HepG2 (cell line): ENCODE measurements around the gene PTPRD. TPM values are rescaled to one million over a fixed set of nuclear protein-coding genes. Genes with fewer than 3 reads are reported as not detected.

Experiments
- ATAC-seq: fragments of 200-7000 bp; cut with Tn5 transposase; 3 replicates; pipeline ENCODE4 v1.9.1; 2020; ENCODE audit warnings: mild to moderate bottlenecking, moderate library complexity
- BruUV-seq: library from RNA; stranded (reverse); fragments of 400-500 nt; replicated peaks from 2 replicates; lab custom pipeline; 2021; lab: Mats Ljungman, UMichigan
- CTCF ChIA-PET: fragments of 300-600 bp; formaldehyde crosslinking; extraction: SDS; loops from one replicate; lab custom pipeline; 2021; ENCODE audit warnings: low total read pairs, inconsistent platforms, low intra/inter-chr PET ratio; lab: Yijun Ruan, JAX
- POLR2A ChIA-PET: fragments of 350-600 bp; sonication (Branson Sonifier 250); formaldehyde crosslinking; loops from one replicate; lab custom pipeline; 2020; ENCODE audit warnings: antibody characterized with exemption, inconsistent platforms; lab: Yijun Ruan, JAX
- DNase-seq: peaks from one replicate; pipeline ENCODE4 v3.0.0-alpha.2; 2015; ENCODE audit warnings: low spot score
- FAIRE-seq: peaks from 3 replicates; lab custom pipeline; 2011; peaks lifted over from hg19 to GRCh38; lab: Jason Lieb, UNC
- H2AFZ ChIP-seq: one replicate; pipeline ENCODE4 v1.6.1; 2011; ENCODE audit warnings: low read length, inconsistent platforms
- H3K27ac ChIP-seq: fragments of 300-600 bp; 3 replicates; pipeline ENCODE4 v1.8.0; 2011; ENCODE audit warnings: mixed run types, mild to moderate bottlenecking, mixed read lengths, low read length, inconsistent platforms; ENCODE audit not compliant: insufficient read depth; ENCODE audit errors: extremely low read length
- H3K27me3 ChIP-seq, 2 experiments: fragments of 200-600 bp in 1 of 2; 2 replicates in 1 of 2; 3 replicates in 1 of 2; pipeline versions ENCODE4 v1.6.0 to v1.8.0; 2011; ENCODE audit warnings: low read length in 2 of 2, mild to moderate bottlenecking in 2 of 2, moderate library complexity in 2 of 2, inconsistent platforms in 1 of 2; ENCODE audit not compliant: insufficient read depth in 2 of 2, control insufficient read depth in 1 of 2
- H3K36me3 ChIP-seq, 2 experiments: fragments of 200-600 bp in 1 of 2; replicated peaks in 1 of 2; 2 replicates in 1 of 2; 3 replicates in 1 of 2; pipeline versions ENCODE4 v1.5.1 to v1.8.0; 2011; ENCODE audit warnings: low read length in 2 of 2, inconsistent platforms in 1 of 2; ENCODE audit not compliant: insufficient read depth in 2 of 2, control insufficient read depth in 1 of 2
- H3K4me1 ChIP-seq: 2 replicates; pipeline ENCODE4 v1.5.1; 2012; ENCODE audit warnings: low read length, inconsistent platforms; ENCODE audit not compliant: insufficient read depth
- H3K4me2 ChIP-seq: 2 replicates; pipeline ENCODE4 v1.6.0; 2011; ENCODE audit warnings: low read depth, low read length, inconsistent platforms
- H3K4me3 ChIP-seq, 3 experiments: fragments of 200-600 bp in 1 of 3; sonication (generic), shearing (Covaris generic) in 1 of 3; replicated peaks in 1 of 3; 2 replicates each; pipeline ENCODE4 v1.5.1; 2011 to 2016; ENCODE audit warnings: low read length in 3 of 3, inconsistent platforms in 2 of 3, low read depth in 2 of 3, mild to moderate bottlenecking in 2 of 3, control low read depth in 1 of 3, mixed read lengths in 1 of 3; ENCODE audit not compliant: insufficient read depth in 1 of 3
- H3K79me2 ChIP-seq: one replicate; pipeline ENCODE4 v1.6.1; 2011; ENCODE audit warnings: low read length, inconsistent platforms; ENCODE audit not compliant: insufficient read depth
- H3K9ac ChIP-seq: 2 replicates; pipeline ENCODE4 v1.6.0; 2011; ENCODE audit warnings: mild to moderate bottlenecking, low read depth, low read length, inconsistent platforms; ENCODE audit not compliant: insufficient read depth
- H3K9me3 ChIP-seq: 2 replicates; pipeline ENCODE4 v1.5.1; 2012; ENCODE audit warnings: mild to moderate bottlenecking, low read length
- H4K20me1 ChIP-seq: 2 replicates; pipeline ENCODE4 v1.6.0; 2011; ENCODE audit warnings: inconsistent platforms, mild to moderate bottlenecking, low read length, moderate library complexity; ENCODE audit not compliant: insufficient read depth
- GATAD2A ChIP-seq: IDR thresholded peaks from 2 replicates; pipeline ENCODE4 v1.6.1; 2016
- NAIF1 ChIP-seq: sonication (generic); formaldehyde crosslinking; IDR thresholded peaks from 2 replicates; pipeline ENCODE4 v1.5.0; 2020; ENCODE audit warnings: mild to moderate bottlenecking, missing genetic modification reagents, borderline replicate concordance
- POGZ ChIP-seq: sonication (generic); formaldehyde crosslinking; IDR thresholded peaks from 2 replicates; pipeline ENCODE4 v1.4.0; 2020; ENCODE audit warnings: mild to moderate bottlenecking, missing genetic modification reagents
- REPIN1 ChIP-seq: sonication (generic); formaldehyde crosslinking; IDR thresholded peaks from 2 replicates; pipeline ENCODE4 v1.8.0; 2022; ENCODE audit warnings: missing genetic modification reagents, low read depth, mild to moderate bottlenecking, borderline replicate concordance
- SRF ChIP-seq: IDR thresholded peaks from 2 replicates; pipeline ENCODE4 v1.6.1; 2011; ENCODE audit warnings: mild to moderate bottlenecking, low read depth, low read length, moderate library complexity
- ZNF44 ChIP-seq: sonication (generic); formaldehyde crosslinking; IDR thresholded peaks from 2 replicates; pipeline ENCODE4 v1.5.1; 2020; ENCODE audit warnings: mild to moderate bottlenecking, missing genetic modification reagents
- WGBS: methylation state at CpG from one replicate; pipeline ENCODE4 v1.1.6; 2017; ENCODE audit warnings: low lambda C conversion rate; 5-methylcytosine and 5-hydroxymethylcytosine counted together
- in situ Hi-C: cut with HindIII; loops from 2 replicates; pipeline ENCODE4 v1.10.0; 2017; ENCODE audit warnings: low pct_unique_long_range_greater_than_20kb; ENCODE audit not compliant: extremely low pct_ligation_motif_present
- intact Hi-C: fragments of 100-400 bp; cut with micrococcal nuclease; formaldehyde crosslinking; loops from one replicate; pipeline ENCODE4 v1.10.0; 2022; ENCODE audit not compliant: unreplicated experiment
- polyA plus RNA-seq, 8 experiments: library from polyadenylated mRNA; depleted of rRNA in 3 of 8; stranded (reverse) in 7 of 8; unstranded in 1 of 8; fragments of >200 nt; fragmentation: Illumina TruSeq in 4 of 8; extraction: Trizol in 4 of 8; gene quantifications; 2 replicates each; pipeline versions ENCODE4 v1.2.1 to v1.2.3, GENCODE V29; 2011 to 2016; ENCODE audit warnings: low read depth in 4 of 8, missing spikeins in 1 of 8, mixed read lengths in 1 of 8; ENCODE audit not compliant: insufficient read depth in 1 of 8
- total RNA-seq, 5 experiments: library from RNA; depleted of rRNA; stranded (reverse); fragments of >200 nt; fragmentation: Illumina TruSeq; extraction: Trizol; gene quantifications; 2 replicates each; pipeline ENCODE4 v1.2.3, GENCODE V29; 2016; ENCODE audit warnings: low read depth in 1 of 5
- TF ChIP-seq, protein P1 (sequence below): sonication (generic); formaldehyde crosslinking; IDR thresholded peaks from 2 replicates; pipeline ENCODE4 v1.8.0; 2022; ENCODE audit warnings: missing genetic modification reagents, mild to moderate bottlenecking, borderline replicate concordance
- TF ChIP-seq, protein P2 (sequence below): sonication (generic); formaldehyde crosslinking; IDR thresholded peaks from 2 replicates; pipeline ENCODE4 v1.9.0; 2022; ENCODE audit warnings: missing genetic modification reagents, mild to moderate bottlenecking, borderline replicate concordance
- TF ChIP-seq, protein P3 (sequence below): sonication (generic); formaldehyde crosslinking; IDR thresholded peaks from 2 replicates; pipeline ENCODE4 v1.5.1; 2020; ENCODE audit warnings: missing genetic modification reagents, mild to moderate bottlenecking, borderline replicate concordance

PTPRD gene
- total and polyA plus RNA-seq, 2 of the 13 experiments (the other 11 are each of a cell fraction or from before 2014, with no cell fraction given): 0.05 TPM; not detected in 1

DNA sequence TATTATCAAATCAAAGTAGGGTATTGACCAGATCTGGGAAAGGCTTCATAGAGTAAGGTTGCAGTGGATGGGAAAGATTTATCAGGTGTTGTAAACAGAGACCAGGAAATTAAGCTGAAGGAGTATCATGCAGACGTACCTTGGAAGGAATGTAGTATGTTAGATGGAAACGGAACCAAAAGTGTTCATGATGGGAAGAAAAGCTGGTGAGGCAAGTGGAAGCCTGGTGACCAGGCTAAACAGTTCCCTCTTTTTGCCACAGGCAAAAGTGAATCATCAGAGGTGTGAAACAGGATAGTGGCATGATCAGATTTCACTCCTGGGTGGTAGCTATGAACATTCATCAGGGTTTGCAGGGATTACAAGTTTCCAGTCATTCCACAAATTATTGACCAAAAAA lies 2033.1 kb downstream of the PTPRD start:
- Histone ChIP-seq H4K20me1 (no peaks in the 10 kb centered on the region), H3K36me3 (no peaks in the 10 kb centered on the region), H3K4me3 (no peak overlapping the region), H3K27me3 (no peaks in the 10 kb centered on the region), H2AFZ (no peak overlapping the region), H3K4me2 (no peak overlapping the region), H3K79me2 (no peaks in the 10 kb centered on the region), H3K9ac (no peak overlapping the region), H3K9me3 (no peaks in the 10 kb centered on the region; the same call in 1 of the 2 replicates), H3K4me1 (no peaks in the 10 kb centered on the region), H3K27ac (no peak overlapping the region)
- in situ Hi-C loops: no loop called here
- ATAC-seq (no peak), DNase-seq (no peak), FAIRE-seq (no peak)
- CTCF ChIA-PET: no interaction called here
- POLR2A ChIA-PET: no interaction called here
- TF ChIP-seq ZNF44 (CRISPR knock-in tag) (no peak), REPIN1 (CRISPR knock-in tag) (no peak), POGZ (CRISPR knock-in tag) (no peak), SRF (no peak), GATAD2A (CRISPR knock-in tag) (no peak), NAIF1 (CRISPR knock-in tag) (no peak)
- TF ChIP-seq, protein P1, sequence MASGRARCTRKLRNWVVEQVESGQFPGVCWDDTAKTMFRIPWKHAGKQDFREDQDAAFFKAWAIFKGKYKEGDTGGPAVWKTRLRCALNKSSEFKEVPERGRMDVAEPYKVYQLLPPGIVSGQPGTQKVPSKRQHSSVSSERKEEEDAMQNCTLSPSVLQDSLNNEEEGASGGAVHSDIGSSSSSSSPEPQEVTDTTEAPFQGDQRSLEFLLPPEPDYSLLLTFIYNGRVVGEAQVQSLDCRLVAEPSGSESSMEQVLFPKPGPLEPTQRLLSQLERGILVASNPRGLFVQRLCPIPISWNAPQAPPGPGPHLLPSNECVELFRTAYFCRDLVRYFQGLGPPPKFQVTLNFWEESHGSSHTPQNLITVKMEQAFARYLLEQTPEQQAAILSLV: no peak
- TF ChIP-seq, protein P2, sequence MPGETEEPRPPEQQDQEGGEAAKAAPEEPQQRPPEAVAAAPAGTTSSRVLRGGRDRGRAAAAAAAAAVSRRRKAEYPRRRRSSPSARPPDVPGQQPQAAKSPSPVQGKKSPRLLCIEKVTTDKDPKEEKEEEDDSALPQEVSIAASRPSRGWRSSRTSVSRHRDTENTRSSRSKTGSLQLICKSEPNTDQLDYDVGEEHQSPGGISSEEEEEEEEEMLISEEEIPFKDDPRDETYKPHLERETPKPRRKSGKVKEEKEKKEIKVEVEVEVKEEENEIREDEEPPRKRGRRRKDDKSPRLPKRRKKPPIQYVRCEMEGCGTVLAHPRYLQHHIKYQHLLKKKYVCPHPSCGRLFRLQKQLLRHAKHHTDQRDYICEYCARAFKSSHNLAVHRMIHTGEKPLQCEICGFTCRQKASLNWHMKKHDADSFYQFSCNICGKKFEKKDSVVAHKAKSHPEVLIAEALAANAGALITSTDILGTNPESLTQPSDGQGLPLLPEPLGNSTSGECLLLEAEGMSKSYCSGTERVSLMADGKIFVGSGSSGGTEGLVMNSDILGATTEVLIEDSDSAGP (CRISPR knock-in tag): no peak
- TF ChIP-seq, protein P3, sequence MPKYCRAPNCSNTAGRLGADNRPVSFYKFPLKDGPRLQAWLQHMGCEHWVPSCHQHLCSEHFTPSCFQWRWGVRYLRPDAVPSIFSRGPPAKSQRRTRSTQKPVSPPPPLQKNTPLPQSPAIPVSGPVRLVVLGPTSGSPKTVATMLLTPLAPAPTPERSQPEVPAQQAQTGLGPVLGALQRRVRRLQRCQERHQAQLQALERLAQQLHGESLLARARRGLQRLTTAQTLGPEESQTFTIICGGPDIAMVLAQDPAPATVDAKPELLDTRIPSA (CRISPR knock-in tag): no peak
- WGBS: 0% methylated on average over 2 of the region's 2 CpGs
- intact Hi-C loops: no loop called here
- BruUV-seq: no TSS peak
